SK-MEL-5 (cell line): ENCODE data around the gene THRAP3. TPM values are rescaled to one million over a fixed set of nuclear protein-coding genes. Genes with fewer than 3 reads are reported as not detected.
"Not testable (repeated sequence)": the region's sequence is repeated elsewhere in the genome, so short reads cannot be mapped to it uniquely, and the experiment has no call there.

Experiments
- DNase-seq: peaks from one replicate; pipeline ENCODE4 v3.0.0-alpha.2; 2016; ENCODE audit warnings: low read depth, low spot score
- in situ Hi-C: cut with HindIII; loops from 2 replicates; pipeline ENCODE4 v1.10.0; 2016; ENCODE audit warnings: low sequenced_read_pairs, high pct_unique_total_duplicates, low pct_unique_long_range_greater_than_20kb
- total RNA-seq: library from RNA; depleted of rRNA; stranded (reverse); fragments of >200 nt; shearing (Covaris generic); gene quantifications from 2 replicates; pipeline ENCODE4 v1.2.3, GENCODE V29; 2014

The THRAP3 gene
- total RNA-seq, 1 experiment from 2014 or later, result 63.2 TPM

GRCh38 chr1:36203027-36203553 lies 21.2 kb upstream of the THRAP3 start:
- in situ Hi-C loops, result no loop called here
- DNase-seq, result no peak

- in situ Hi-C loops, result no loop called here
These were observed 20.5 kb upstream of the THRAP3 start for GRCh38 chr1:36203554-36204346.

GRCh38 chr1:36204347-36204909 lies 19.8 kb upstream of the THRAP3 start:
- DNase-seq, result no peak
- in situ Hi-C loops, result no loop called here

More at GRCh38 chr1:36203554-36204346, 20.5 kb upstream of the THRAP3 start:
- DNase-seq, result no peak

GRCh38 chr1:36206323-36206858 lies 17.9 kb upstream of the THRAP3 start:
- in situ Hi-C loops, result no loop called here
- DNase-seq, result no peak

- DNase-seq, result no peak
- in situ Hi-C loops, result no loop called here
These were observed 16.9 kb upstream of the THRAP3 start for GRCh38 chr1:36207339-36207738.

- DNase-seq, result no peak
- in situ Hi-C loops, result no loop called here
These were observed 15.1 kb upstream of the THRAP3 start for GRCh38 chr1:36208978-36209703.

GRCh38 chr1:36211307-36211706 lies 12.9 kb upstream of the THRAP3 start:
- DNase-seq, result no peak
- in situ Hi-C loops, result no loop called here

- in situ Hi-C loops, result no loop called here
- no peak for DNase-seq
These were observed 12.4 kb upstream of the THRAP3 start for GRCh38 chr1:36211841-36212240.

GRCh38 chr1:36212782-36213181 lies 11.5 kb upstream of the THRAP3 start:
- DNase-seq, result no peak

GRCh38 chr1:36217670-36218069 lies 6.6 kb upstream of the THRAP3 start:
- in situ Hi-C loops, result no loop called here
- peak; percentile 60 for DNase-seq

More at GRCh38 chr1:36212782-36213181, 11.5 kb upstream of the THRAP3 start:
- in situ Hi-C loops, result no loop called here

- in situ Hi-C loops, DNase-seq: not testable (repeated sequence)
These were observed 2.3 kb upstream of the THRAP3 start for GRCh38 chr1:36221901-36222300.

- DNase-seq, result no peak
- in situ Hi-C loops, result no loop called here
These were observed 1.5 kb upstream of the THRAP3 start for GRCh38 chr1:36222481-36223380.

GRCh38 chr1:36223381-36223995 lies 755 bp upstream of the THRAP3 start:
- peak; percentile 51 for DNase-seq

GRCh38 chr1:36224537-36225282 lies 467 bp downstream of the THRAP3 start:
- in situ Hi-C loops, result no loop called here
- peak; percentile 93 for DNase-seq

More at GRCh38 chr1:36223381-36223995, 755 bp upstream of the THRAP3 start:
- in situ Hi-C loops, result no loop called here

GRCh38 chr1:36225283-36225899 lies 1.1 kb downstream of the THRAP3 start:
- no peak for DNase-seq
- in situ Hi-C loops, result no loop called here

- DNase-seq, in situ Hi-C loops: not testable (repeated sequence)
These were observed 6.0 kb downstream of the THRAP3 start for GRCh38 chr1:36230279-36230678.
